ENCODE measurements around the gene BANF2. TPM values are rescaled to one million over a fixed set of nuclear protein-coding genes. Genes with fewer than 3 reads are reported as not detected.
"Not testable (repeated sequence)": the region's sequence is repeated elsewhere in the genome, so short reads cannot be mapped to it uniquely, and the experiment has no call there.

The BANF2 gene
- total RNA-seq, 1 donor from 2014 or later: not detected

- no peak for DNase-seq (ENCODE audit: low spot score in 2 of 2, unreplicated experiment in 2 of 2)
These were observed 67.9 kb downstream of the BANF2 start for GRCh38 chr20:17767624-17768023.

GRCh38 chr20:17768271-17768670, 68.5 kb downstream of the BANF2 start:
- H3K4me1 Mint-ChIP-seq: peaks cover 14% of the 10 kb centered on the region
- H3K4me3 Mint-ChIP-seq: no peak overlapping the region
- no peak for TF ChIP-seq CTCF (IDR thresholded peaks at IDR 0.05; ENCODE audit: unreplicated experiment)
- H3K27ac Mint-ChIP-seq: no peak overlapping the region
- no peak for DNase-seq (ENCODE audit: low spot score in 2 of 2, unreplicated experiment in 2 of 2)
- no peaks in the 10 kb centered on the region for H3K27me3 Mint-ChIP-seq (ENCODE audit: low read depth)
- H3K9me3 Mint-ChIP-seq: no peaks in the 10 kb centered on the region
- no peaks in the 10 kb centered on the region for H3K36me3 Mint-ChIP-seq

More at GRCh38 chr20:17767624-17768023, 67.9 kb downstream of the BANF2 start:
- Mint-ChIP-seq H3K4me3 (no peak overlapping the region), H3K4me1 (peaks cover 20% of the 10 kb centered on the region), H3K36me3 (no peaks in the 10 kb centered on the region), H3K27me3 (ENCODE audit: low read depth) (no peaks in the 10 kb centered on the region), H3K27ac (no peak overlapping the region), H3K9me3 (no peaks in the 10 kb centered on the region)
- no peak for TF ChIP-seq CTCF (IDR thresholded peaks at IDR 0.05; ENCODE audit: unreplicated experiment)

- H3K4me1 Mint-ChIP-seq: peaks cover 12% of the 10 kb centered on the region
- H3K27ac Mint-ChIP-seq; H3K36me3 Mint-ChIP-seq; H3K4me3 Mint-ChIP-seq; H3K27me3 Mint-ChIP-seq (ENCODE audit: low read depth); H3K9me3 Mint-ChIP-seq; DNase-seq (ENCODE audit: low spot score in 2 of 2, unreplicated experiment in 2 of 2): not testable (repeated sequence)
These were observed 70.0 kb downstream of the BANF2 start for GRCh38 chr20:17769716-17770115.

GRCh38 chr20:17771206-17772004, 71.6 kb downstream of the BANF2 start:
- H3K27me3 Mint-ChIP-seq (ENCODE audit: low read depth): no peaks in the 10 kb centered on the region
- peaks cover 12% of the 10 kb centered on the region for H3K4me1 Mint-ChIP-seq
- H3K27ac Mint-ChIP-seq: peak overlapping the region; percentile 41

GRCh38 chr20:17772005-17772343, 72.2 kb downstream of the BANF2 start:
- no peak for TF ChIP-seq CTCF (IDR thresholded peaks at IDR 0.05; ENCODE audit: unreplicated experiment)
- peaks cover 12% of the 10 kb centered on the region for H3K4me1 Mint-ChIP-seq
- H3K9me3 Mint-ChIP-seq: no peaks in the 10 kb centered on the region
- no peaks in the 10 kb centered on the region for H3K27me3 Mint-ChIP-seq (ENCODE audit: low read depth)
- H3K36me3 Mint-ChIP-seq: no peaks in the 10 kb centered on the region
- no peak for DNase-seq (ENCODE audit: low spot score in 2 of 2, unreplicated experiment in 2 of 2)
- H3K4me3 Mint-ChIP-seq: no peak overlapping the region
- H3K27ac Mint-ChIP-seq: peak overlapping the region; percentile 44

More at GRCh38 chr20:17771206-17772004, 71.6 kb downstream of the BANF2 start:
- H3K9me3 Mint-ChIP-seq: no peaks in the 10 kb centered on the region
- TF ChIP-seq CTCF (IDR thresholded peaks at IDR 0.05; ENCODE audit: unreplicated experiment): no peak
- H3K36me3 Mint-ChIP-seq: no peaks in the 10 kb centered on the region
- no peak for DNase-seq (ENCODE audit: low spot score in 2 of 2, unreplicated experiment in 2 of 2)
- no peak overlapping the region for H3K4me3 Mint-ChIP-seq

GRCh38 chr20:17773619-17774018, 73.9 kb downstream of the BANF2 start:
- Mint-ChIP-seq H3K4me1 (peaks cover 12% of the 10 kb centered on the region), H3K9me3 (peaks cover 4% of the 10 kb centered on the region), H3K27ac (no peak overlapping the region), H3K27me3 (ENCODE audit: low read depth) (no peaks in the 10 kb centered on the region), H3K4me3 (no peak overlapping the region), H3K36me3 (no peaks in the 10 kb centered on the region)
- TF ChIP-seq CTCF (IDR thresholded peaks at IDR 0.05; ENCODE audit: unreplicated experiment): no peak
- no peak for DNase-seq (ENCODE audit: low spot score in 2 of 2, unreplicated experiment in 2 of 2)

Measured in mesothelial cell of epicardium (in vitro differentiated cells).